Measurements from ENCODE around the gene STK10.

Gene STK10

GRCh38 chr5:172141949-172142319 lies 46.1 kb downstream of the STK10 start:
- DNase-seq = no peak

GRCh38 chr5:172140866-172141265 lies 47.2 kb downstream of the STK10 start:
- no peak for DNase-seq

GRCh38 chr5:172140120-172140519 lies 47.9 kb downstream of the STK10 start:
- no peak for DNase-seq

GRCh38 chr5:172137046-172137445 lies 51.0 kb downstream of the STK10 start:
- DNase-seq = no peak

GRCh38 chr5:172133359-172134029 lies 54.5 kb downstream of the STK10 start:
- DNase-seq = no peak

GRCh38 chr5:172131690-172132089 lies 56.3 kb downstream of the STK10 start:
- DNase-seq = no peak

- DNase-seq = no peak
These were observed 58.6 kb downstream of the STK10 start for GRCh38 chr5:172129256-172129910.

- no peak for DNase-seq
These were observed 60.4 kb downstream of the STK10 start for GRCh38 chr5:172127581-172127980.

- no peak for DNase-seq
These were observed 64.7 kb downstream of the STK10 start for GRCh38 chr5:172123269-172123692.

- peak; percentile 74 for DNase-seq
These were observed 67.9 kb downstream of the STK10 start for GRCh38 chr5:172119921-172120688.

GRCh38 chr5:172118891-172119290 lies 69.1 kb downstream of the STK10 start:
- DNase-seq = no peak

- no peak for DNase-seq
These were observed 69.9 kb downstream of the STK10 start for GRCh38 chr5:172117977-172118701.

GRCh38 chr5:172115541-172115982 lies 72.5 kb downstream of the STK10 start:
- DNase-seq = no peak

GRCh38 chr5:172114875-172115422 lies 73.1 kb downstream of the STK10 start:
- DNase-seq = no peak

- DNase-seq = no peak
These were observed 75.0 kb downstream of the STK10 start for GRCh38 chr5:172113036-172113435.

- DNase-seq = no peak
These were observed 76.2 kb downstream of the STK10 start for GRCh38 chr5:172111852-172112225.

GRCh38 chr5:172110921-172111851 lies 76.8 kb downstream of the STK10 start:
- DNase-seq = peak; percentile 43

- no peak for DNase-seq
These were observed 77.7 kb downstream of the STK10 start for GRCh38 chr5:172110260-172110815.

- DNase-seq = no peak
These were observed 78.3 kb downstream of the STK10 start for GRCh38 chr5:172109749-172110148.

GRCh38 chr5:172107571-172107970 lies 80.5 kb downstream of the STK10 start:
- no peak for DNase-seq

Measured in RPMI8226 (cell line).